GM12878 (cell line): ENCODE results near the gene HHIPL1. TPM values are rescaled to one million over a fixed set of nuclear protein-coding genes. Genes with fewer than 3 reads are reported as not detected.

Source experiments
- ATAC-seq: fragments of 200-7000 bp; cut with Tn5 transposase; 3 replicates; pipeline ENCODE4 v1.9.1; 2020; ENCODE audit warnings: mild to moderate bottlenecking, moderate library complexity
- BruUV-seq: library from RNA; stranded (reverse); fragments of 400-500 nt; replicated peaks from 2 replicates; lab custom pipeline; 2021; lab: Mats Ljungman, UMichigan
- CTCF ChIA-PET: fragments of 300-600 bp; sonication (Branson Sonifier 250); formaldehyde crosslinking; extraction: SDS; loops from one replicate; lab custom pipeline; 2021; ENCODE audit warnings: inconsistent platforms; lab: Yijun Ruan, JAX
- POLR2A ChIA-PET: fragments of 350-600 bp; formaldehyde crosslinking; extraction: SDS; loops from one replicate; lab custom pipeline; 2021; ENCODE audit warnings: inconsistent platforms; lab: Charles Lee
- RAD21 ChIA-PET: fragments of 300-600 bp; sonication (Branson Sonifier 250); formaldehyde crosslinking; loops from one replicate; lab custom pipeline; 2023; ENCODE audit warnings: antibody characterized with exemption; ENCODE audit not compliant: unreplicated experiment; lab: Charles Lee
- SMC1A ChIA-PET: fragments of 300-600 bp; sonication (Branson Sonifier 250); formaldehyde crosslinking; loops from one replicate; lab custom pipeline; 2023; ENCODE audit not compliant: unreplicated experiment, uncharacterized antibody; lab: Charles Lee
- DNase-seq: peaks from one replicate; pipeline ENCODE4 v3.0.0-alpha.2; 2011; ENCODE audit warnings: low read depth, low spot score
- FAIRE-seq: peaks from 3 replicates; lab custom pipeline; 2011; peaks lifted over from hg19 to GRCh38; lab: Jason Lieb, UNC
- H2AFZ ChIP-seq: 2 replicates; pipeline ENCODE4 v1.6.0; 2011; ENCODE audit warnings: low read depth, low read length, control low read depth; ENCODE audit not compliant: control insufficient read depth
- H3K27ac ChIP-seq: 2 replicates; pipeline ENCODE4 v1.5.1; 2011; ENCODE audit warnings: control low read depth; ENCODE audit not compliant: control insufficient read depth, insufficient read depth
- H3K27me3 ChIP-seq, 2 experiments: replicated peaks in 1 of 2; 2 replicates each; pipeline versions ENCODE4 v1.6.0 to v1.6.1; 2011; ENCODE audit warnings: low read length in 1 of 2; ENCODE audit not compliant: control insufficient read depth in 2 of 2, insufficient read depth in 2 of 2
- H3K36me3 ChIP-seq, 2 experiments: 2 replicates each; pipeline ENCODE4 v1.5.1; 2011; ENCODE audit warnings: low read length in 1 of 2; ENCODE audit not compliant: control insufficient read depth in 2 of 2, insufficient read depth in 2 of 2
- H3K4me1 ChIP-seq: 2 replicates; pipeline ENCODE4 v1.6.1; 2011; ENCODE audit warnings: mild to moderate bottlenecking, low read length, moderate library complexity, mixed read lengths; ENCODE audit not compliant: control insufficient read depth, insufficient read depth
- H3K4me2 ChIP-seq: 2 replicates; pipeline ENCODE4 v1.6.0; 2011; ENCODE audit warnings: control low read depth; ENCODE audit not compliant: control insufficient read depth, insufficient read depth
- H3K4me3 ChIP-seq: fragments of 200-600 bp; sonication (generic); 2 replicates; pipeline ENCODE4 v1.5.1; 2016
- H3K79me2 ChIP-seq: 2 replicates; pipeline ENCODE4 v1.6.0; 2011; ENCODE audit warnings: low read length; ENCODE audit not compliant: control insufficient read depth, insufficient read depth
- H3K9ac ChIP-seq: 2 replicates; pipeline ENCODE4 v1.8.0; 2011; ENCODE audit warnings: low read length, control low read depth, mixed read lengths; ENCODE audit not compliant: control insufficient read depth, insufficient read depth
- H3K9me3 ChIP-seq: replicated peaks from 3 replicates; pipeline ENCODE4 v1.5.1; 2011; ENCODE audit warnings: mild to moderate bottlenecking, low read length; ENCODE audit not compliant: control insufficient read depth, insufficient read depth
- H4K20me1 ChIP-seq: 2 replicates; pipeline ENCODE4 v1.6.0; 2011; ENCODE audit not compliant: control insufficient read depth, insufficient read depth
- ETV6 ChIP-seq, 2 experiments: fragments of 450-650 bp in 1 of 2; IDR thresholded peaks in 1 of 2; conservative IDR thresholded peaks in 1 of 2; 2 replicates each; pipeline ENCODE4 v1.6.1; 2014; ENCODE audit warnings: antibody characterized with exemption in 1 of 2, borderline replicate concordance in 1 of 2, low read depth in 1 of 2, mild to moderate bottlenecking in 1 of 2, moderate library complexity in 1 of 2
- LARP7 ChIP-seq: fragments of 450-650 bp; IDR thresholded peaks from 2 replicates; pipeline ENCODE4 v1.6.1; 2017; ENCODE audit warnings: mild to moderate bottlenecking
- NR2C1 ChIP-seq: fragments of 450-650 bp; IDR thresholded peaks from 2 replicates; pipeline ENCODE4 v1.6.1; 2017; ENCODE audit warnings: antibody characterized with exemption, mild to moderate bottlenecking, moderate library complexity
- RCOR1 ChIP-seq: conservative IDR thresholded peaks from 2 replicates; pipeline ENCODE4 v1.6.1; 2012; ENCODE audit warnings: low read depth, low read length, improper control_type of control experiment
- STAT1 ChIP-seq: fragments of 450-650 bp; conservative IDR thresholded peaks from 2 replicates; pipeline ENCODE4 v1.6.1; 2014; ENCODE audit warnings: antibody characterized with exemption, mild to moderate bottlenecking
- SUPT20H ChIP-seq: IDR thresholded peaks from 2 replicates; pipeline ENCODE4 v1.6.1; 2011; ENCODE audit warnings: low read depth, mild to moderate bottlenecking, low read length, moderate library complexity, borderline replicate concordance; ENCODE audit not compliant: control insufficient read depth
- TCF3 ChIP-seq: IDR thresholded peaks from 2 replicates; pipeline ENCODE4 v1.6.1; 2012; ENCODE audit warnings: low read depth, mild to moderate bottlenecking, low read length, borderline replicate concordance; ENCODE audit not compliant: insufficient read depth
- ZBED1 ChIP-seq: IDR thresholded peaks from 2 replicates; pipeline ENCODE4 v1.6.1; 2016; ENCODE audit warnings: borderline replicate concordance
- ZSCAN29 ChIP-seq: fragments of 450-650 bp; IDR thresholded peaks from 2 replicates; pipeline ENCODE4 v1.6.1; 2017; ENCODE audit warnings: mild to moderate bottlenecking, moderate library complexity
- ZZZ3 ChIP-seq: IDR thresholded peaks from 2 replicates; pipeline ENCODE4 v1.6.1; 2011; ENCODE audit warnings: low read depth; ENCODE audit not compliant: control insufficient read depth, insufficient read length
- WGBS: methylation state at CpG from one replicate; pipeline ENCODE4 v1.1.6; 2016; ENCODE audit warnings: low lambda C conversion rate; ENCODE audit not compliant: insufficient replicate concordance, insufficient coverage; ENCODE audit errors: missing lambda C conversion rate; 5-methylcytosine and 5-hydroxymethylcytosine counted together
- in situ Hi-C: fragments of 300-500 bp; cut with MboI; formaldehyde crosslinking; loops from 9 replicates; pipeline ENCODE4 v1.14.3; 2018; ENCODE audit warnings: mixed read lengths
- intact Hi-C: fragments of 100-400 bp; cut with micrococcal nuclease; formaldehyde crosslinking; loops from one replicate; pipeline ENCODE4 v1.14.2; 2022; ENCODE audit not compliant: unreplicated experiment
- polyA plus RNA-seq, 11 experiments: library from polyadenylated mRNA; depleted of rRNA in 4 of 11; unstranded in 6 of 11; stranded (reverse) in 5 of 11; fragments of >200 nt; fragmentation: Nextera tagmentation in 4 of 11; fragmentation: Illumina TruSeq in 1 of 11; extraction: Ambion mirVana in 4 of 11; extraction: Trizol in 1 of 11; gene quantifications; 1 replicate in 1 of 11; 2 replicates in 10 of 11; pipeline versions ENCODE4 v1.2.1 to v1.2.3, GENCODE V29; 2011 to 2016; ENCODE audit warnings: inconsistent platforms in 2 of 11, missing spikeins in 2 of 11, low read depth in 1 of 11
- total RNA-seq, 4 experiments: library from RNA; depleted of rRNA in 3 of 4; stranded (reverse); fragments of >200 nt in 3 of 4; fragmentation: Illumina TruSeq in 1 of 4; extraction: Trizol in 1 of 4; gene quantifications; 2 replicates each; pipeline versions ENCODE4 v1.2.1 to v1.2.3, GENCODE V29; 2013 to 2021
- TF ChIP-seq, protein P1 (sequence below): IDR thresholded peaks from 2 replicates; pipeline ENCODE4 v1.6.1; 2011; ENCODE audit warnings: mild to moderate bottlenecking, low read depth, low read length, moderate library complexity; ENCODE audit not compliant: insufficient replicate concordance
- TF ChIP-seq, protein P2 (sequence below): IDR thresholded peaks from 2 replicates; pipeline ENCODE4 v1.6.1; 2012; ENCODE audit warnings: improper control_type of control experiment, low read depth, low read length; ENCODE audit not compliant: insufficient replicate concordance

HHIPL1 gene
- total and polyA plus RNA-seq, 10 of the 15 experiments (the other 5 are each of a cell fraction or from before 2014, with no cell fraction given): 0.09 TPM; not detected in 9

DNA sequence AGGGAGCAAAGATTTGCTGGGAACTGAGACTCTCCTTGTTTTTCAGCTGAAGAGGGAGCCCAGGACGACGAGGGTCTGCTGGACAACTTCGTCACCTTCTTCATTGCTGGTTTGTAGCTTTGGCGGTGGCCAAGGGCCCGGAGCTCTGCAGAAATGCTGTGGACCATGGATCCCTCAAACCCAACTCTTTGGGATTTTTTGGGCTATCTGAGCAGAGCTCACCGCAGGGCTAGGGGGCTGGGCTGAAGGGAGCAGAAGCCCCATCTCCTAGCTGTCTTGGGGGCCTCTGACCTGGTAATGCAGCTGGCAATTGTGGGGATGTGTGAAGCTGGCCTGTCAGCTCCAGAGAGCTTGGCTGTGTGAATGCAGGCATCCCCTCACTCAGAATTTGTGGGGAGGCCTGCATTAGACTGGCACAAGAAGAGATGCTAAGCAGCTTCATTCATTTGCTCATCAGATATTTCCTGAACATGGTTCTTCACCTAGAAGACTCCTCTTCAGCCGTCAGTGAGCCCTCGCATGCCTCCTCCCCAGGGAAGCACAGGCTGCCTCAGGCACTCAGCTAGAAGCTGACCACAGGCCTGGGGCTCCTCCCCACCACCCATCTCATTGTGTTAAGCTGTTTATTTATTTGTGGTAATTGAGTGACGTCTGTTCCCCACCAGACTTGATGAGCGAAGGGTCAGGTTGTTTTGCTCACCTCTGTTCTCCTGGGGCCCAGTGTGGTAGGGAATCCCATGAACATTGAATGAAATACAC is 71.3 kb downstream of the HHIPL1 start:
- SMC1A ChIA-PET: no interaction called here

More for the DNA sequence above, 71.3 kb downstream of the HHIPL1 start:
- 20% methylated on average over 10 of the region's 10 CpGs for WGBS
- Histone ChIP-seq H4K20me1 (no peaks in the 10 kb centered on the region), H3K36me3 (no peaks in the 10 kb centered on the region), H3K4me2 (no peak overlapping the region), H3K27ac (no peak overlapping the region), H3K9ac (no peak overlapping the region), H3K27me3 (no peaks in the 10 kb centered on the region), H3K9me3 (no peaks in the 10 kb centered on the region), H3K4me1 (peaks cover 10% of the 10 kb centered on the region), H3K79me2 (no peaks in the 10 kb centered on the region), H3K4me3 (no peak overlapping the region), H2AFZ (no peak overlapping the region)
- ATAC-seq: no peak
- BruUV-seq: no TSS peak
- no peak for FAIRE-seq
- in situ Hi-C loops (no loop called here), intact Hi-C loops (no loop called here)
- TF ChIP-seq TCF3: no peak
- no peak for TF ChIP-seq NR2C1
- no peak for TF ChIP-seq LARP7
- TF ChIP-seq SUPT20H: no peak
- TF ChIP-seq, protein P1, sequence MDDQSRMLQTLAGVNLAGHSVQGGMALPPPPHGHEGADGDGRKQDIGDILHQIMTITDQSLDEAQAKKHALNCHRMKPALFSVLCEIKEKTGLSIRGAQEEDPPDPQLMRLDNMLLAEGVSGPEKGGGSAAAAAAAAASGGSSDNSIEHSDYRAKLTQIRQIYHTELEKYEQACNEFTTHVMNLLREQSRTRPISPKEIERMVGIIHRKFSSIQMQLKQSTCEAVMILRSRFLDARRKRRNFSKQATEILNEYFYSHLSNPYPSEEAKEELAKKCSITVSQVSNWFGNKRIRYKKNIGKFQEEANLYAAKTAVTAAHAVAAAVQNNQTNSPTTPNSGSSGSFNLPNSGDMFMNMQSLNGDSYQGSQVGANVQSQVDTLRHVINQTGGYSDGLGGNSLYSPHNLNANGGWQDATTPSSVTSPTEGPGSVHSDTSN: no peak
- TF ChIP-seq ZBED1: no peak
- TF ChIP-seq STAT1: no peak
- no peak for TF ChIP-seq ZSCAN29
- TF ChIP-seq, protein P2, sequence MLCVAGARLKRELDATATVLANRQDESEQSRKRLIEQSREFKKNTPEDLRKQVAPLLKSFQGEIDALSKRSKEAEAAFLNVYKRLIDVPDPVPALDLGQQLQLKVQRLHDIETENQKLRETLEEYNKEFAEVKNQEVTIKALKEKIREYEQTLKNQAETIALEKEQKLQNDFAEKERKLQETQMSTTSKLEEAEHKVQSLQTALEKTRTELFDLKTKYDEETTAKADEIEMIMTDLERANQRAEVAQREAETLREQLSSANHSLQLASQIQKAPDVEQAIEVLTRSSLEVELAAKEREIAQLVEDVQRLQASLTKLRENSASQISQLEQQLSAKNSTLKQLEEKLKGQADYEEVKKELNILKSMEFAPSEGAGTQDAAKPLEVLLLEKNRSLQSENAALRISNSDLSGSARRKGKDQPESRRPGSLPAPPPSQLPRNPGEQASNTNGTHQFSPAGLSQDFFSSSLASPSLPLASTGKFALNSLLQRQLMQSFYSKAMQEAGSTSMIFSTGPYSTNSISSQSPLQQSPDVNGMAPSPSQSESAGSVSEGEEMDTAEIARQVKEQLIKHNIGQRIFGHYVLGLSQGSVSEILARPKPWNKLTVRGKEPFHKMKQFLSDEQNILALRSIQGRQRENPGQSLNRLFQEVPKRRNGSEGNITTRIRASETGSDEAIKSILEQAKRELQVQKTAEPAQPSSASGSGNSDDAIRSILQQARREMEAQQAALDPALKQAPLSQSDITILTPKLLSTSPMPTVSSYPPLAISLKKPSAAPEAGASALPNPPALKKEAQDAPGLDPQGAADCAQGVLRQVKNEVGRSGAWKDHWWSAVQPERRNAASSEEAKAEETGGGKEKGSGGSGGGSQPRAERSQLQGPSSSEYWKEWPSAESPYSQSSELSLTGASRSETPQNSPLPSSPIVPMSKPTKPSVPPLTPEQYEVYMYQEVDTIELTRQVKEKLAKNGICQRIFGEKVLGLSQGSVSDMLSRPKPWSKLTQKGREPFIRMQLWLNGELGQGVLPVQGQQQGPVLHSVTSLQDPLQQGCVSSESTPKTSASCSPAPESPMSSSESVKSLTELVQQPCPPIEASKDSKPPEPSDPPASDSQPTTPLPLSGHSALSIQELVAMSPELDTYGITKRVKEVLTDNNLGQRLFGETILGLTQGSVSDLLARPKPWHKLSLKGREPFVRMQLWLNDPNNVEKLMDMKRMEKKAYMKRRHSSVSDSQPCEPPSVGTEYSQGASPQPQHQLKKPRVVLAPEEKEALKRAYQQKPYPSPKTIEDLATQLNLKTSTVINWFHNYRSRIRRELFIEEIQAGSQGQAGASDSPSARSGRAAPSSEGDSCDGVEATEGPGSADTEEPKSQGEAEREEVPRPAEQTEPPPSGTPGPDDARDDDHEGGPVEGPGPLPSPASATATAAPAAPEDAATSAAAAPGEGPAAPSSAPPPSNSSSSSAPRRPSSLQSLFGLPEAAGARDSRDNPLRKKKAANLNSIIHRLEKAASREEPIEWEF: no peak
- TF ChIP-seq RCOR1: no peak
- no peak for TF ChIP-seq ZZZ3
- TF ChIP-seq ETV6 (conservative IDR thresholded peaks at IDR 0.05 in 1 of 2, IDR thresholded peaks at IDR 0.05 in 1 of 2; ENCODE audit: borderline replicate concordance in 1 of 2, low read depth in 1 of 2): no peak
- CTCF ChIA-PET: interaction anchor here (0.7 to 1.6 kb wide), 3 partner anchors 14 to 33 kb away, joined by 3 read pairs; partner anchors contain the start of gene CYP46A1
- POLR2A ChIA-PET: no interaction called here
- no peak for DNase-seq
- RAD21 ChIA-PET: no interaction called here
